ENCODE results near the gene BTBD9. TPM values are rescaled to one million over a fixed set of nuclear protein-coding genes. Genes with fewer than 3 reads are reported as not detected.

Gene BTBD9
- total RNA-seq, 1 donor, result 25.3 TPM

GRCh38 chr6:38269461-38270172, 370.1 kb downstream of the BTBD9 start:
- H3K36me3 ChIP-seq (ENCODE audit: insufficient read depth, low read length), result no peaks in the 10 kb centered on the region
- H3K9me3 ChIP-seq (ENCODE audit: low read depth, low read length), result no peaks in the 10 kb centered on the region
- H4K20me1 ChIP-seq (ENCODE audit: insufficient read depth, low read length), result no peaks in the 10 kb centered on the region
- no peak overlapping the region for H3K27ac ChIP-seq (ENCODE audit: low read depth, low read length)
- H3K4me3 ChIP-seq (ENCODE audit: insufficient read depth, low read length), result no peak overlapping the region
- H3K4me1 ChIP-seq (ENCODE audit: insufficient read depth, low read length), result peaks cover 38% of the 10 kb centered on the region
- peak overlapping the region; percentile 25 for H3K4me2 ChIP-seq (ENCODE audit: insufficient read depth, low read length)
- TF ChIP-seq CTCF (IDR thresholded peaks at IDR 0.05; ENCODE audit: extremely low read depth, low read depth, low read length), result no peak
- DNase-seq (ENCODE audit: insufficient read length, low spot score, missing footprints), result no peak
- no peaks in the 10 kb centered on the region for H3K79me2 ChIP-seq (ENCODE audit: insufficient read depth, low read length)
- no peaks in the 10 kb centered on the region for H3K27me3 ChIP-seq (ENCODE audit: insufficient read depth, low read length)
- no peak overlapping the region for H2AFZ ChIP-seq (ENCODE audit: low read length)

GRCh38 chr6:38268342-38268741, 371.4 kb downstream of the BTBD9 start:
- Histone ChIP-seq H3K4me1 (ENCODE audit: insufficient read depth, low read length) (peaks cover 41% of the 10 kb centered on the region), H4K20me1 (ENCODE audit: insufficient read depth, low read length) (no peaks in the 10 kb centered on the region), H3K9me3 (ENCODE audit: low read depth, low read length) (no peaks in the 10 kb centered on the region), H3K4me3 (ENCODE audit: insufficient read depth, low read length) (no peak overlapping the region), H3K4me2 (ENCODE audit: insufficient read depth, low read length) (no peak overlapping the region), H3K27ac (ENCODE audit: low read depth, low read length) (no peak overlapping the region), H3K27me3 (ENCODE audit: insufficient read depth, low read length) (no peaks in the 10 kb centered on the region), H3K36me3 (ENCODE audit: insufficient read depth, low read length) (no peaks in the 10 kb centered on the region), H2AFZ (ENCODE audit: low read length) (no peak overlapping the region), H3K79me2 (ENCODE audit: insufficient read depth, low read length) (no peaks in the 10 kb centered on the region)
- no peak for DNase-seq (ENCODE audit: insufficient read length, low spot score, missing footprints)
- TF ChIP-seq CTCF (IDR thresholded peaks at IDR 0.05; ENCODE audit: extremely low read depth, low read depth, low read length), result no peak

- TF ChIP-seq CTCF (IDR thresholded peaks at IDR 0.05; ENCODE audit: extremely low read depth, low read depth, low read length), result no peak
- no peaks in the 10 kb centered on the region for H3K27me3 ChIP-seq (ENCODE audit: insufficient read depth, low read length)
- no peak overlapping the region for H2AFZ ChIP-seq (ENCODE audit: low read length)
- no peaks in the 10 kb centered on the region for H3K9me3 ChIP-seq (ENCODE audit: low read depth, low read length)
- no peaks in the 10 kb centered on the region for H4K20me1 ChIP-seq (ENCODE audit: insufficient read depth, low read length)
- H3K36me3 ChIP-seq (ENCODE audit: insufficient read depth, low read length), result no peaks in the 10 kb centered on the region
- H3K27ac ChIP-seq (ENCODE audit: low read depth, low read length), result no peak overlapping the region
- H3K79me2 ChIP-seq (ENCODE audit: insufficient read depth, low read length), result no peaks in the 10 kb centered on the region
- no peak for DNase-seq (ENCODE audit: insufficient read length, low spot score, missing footprints)
- peaks cover 44% of the 10 kb centered on the region for H3K4me1 ChIP-seq (ENCODE audit: insufficient read depth, low read length)
- H3K4me2 ChIP-seq (ENCODE audit: insufficient read depth, low read length), result no peak overlapping the region
- no peak overlapping the region for H3K4me3 ChIP-seq (ENCODE audit: insufficient read depth, low read length)
Measured at GRCh38 chr6:38266921-38267354, 372.8 kb downstream of the BTBD9 start.

- Histone ChIP-seq H4K20me1 (ENCODE audit: insufficient read depth, low read length) (no peaks in the 10 kb centered on the region), H3K9me3 (ENCODE audit: low read depth, low read length) (no peaks in the 10 kb centered on the region), H3K36me3 (ENCODE audit: insufficient read depth, low read length) (no peaks in the 10 kb centered on the region), H3K27ac (ENCODE audit: low read depth, low read length) (no peak overlapping the region), H2AFZ (ENCODE audit: low read length) (no peak overlapping the region), H3K27me3 (ENCODE audit: insufficient read depth, low read length) (no peaks in the 10 kb centered on the region), H3K4me2 (ENCODE audit: insufficient read depth, low read length) (no peak overlapping the region), H3K79me2 (ENCODE audit: insufficient read depth, low read length) (no peaks in the 10 kb centered on the region), H3K4me3 (ENCODE audit: insufficient read depth, low read length) (no peak overlapping the region), H3K4me1 (ENCODE audit: insufficient read depth, low read length) (peaks cover 41% of the 10 kb centered on the region)
- no peak for DNase-seq (ENCODE audit: insufficient read length, low spot score, missing footprints)
- no peak for TF ChIP-seq CTCF (IDR thresholded peaks at IDR 0.05; ENCODE audit: extremely low read depth, low read depth, low read length)
Measured at GRCh38 chr6:38264605-38265004, 375.1 kb downstream of the BTBD9 start.

All from osteoblast (primary cell).